GM21447 (cell line): ENCODE measurements around the gene INTS1.
"Not testable (repeated sequence)": the region's sequence is repeated elsewhere in the genome, so short reads cannot be mapped to it uniquely, and the experiment has no call there.

ENCODE experiments used
- ATAC-seq: cut with Tn5 transposase; IDR thresholded peaks from one replicate; pipeline ENCODE4 v1.9.1; 2021; ENCODE audit not compliant: unreplicated experiment

Gene INTS1

GRCh38 chr7:1531979-1532455 lies 27.8 kb upstream of the INTS1 start:
- ATAC-seq: no peak

GRCh38 chr7:1531263-1531978 lies 27.2 kb upstream of the INTS1 start:
- no peak for ATAC-seq

- no peak for ATAC-seq
Measured at GRCh38 chr7:1530946-1531262, 26.7 kb upstream of the INTS1 start.

- ATAC-seq: no peak
Measured at GRCh38 chr7:1529383-1530116, 25.4 kb upstream of the INTS1 start.

- ATAC-seq: no peak
Measured at GRCh38 chr7:1526271-1526754, 22.1 kb upstream of the INTS1 start.

GRCh38 chr7:1525409-1525808 lies 21.2 kb upstream of the INTS1 start:
- no peak for ATAC-seq

- no peak for ATAC-seq
Measured at GRCh38 chr7:1523844-1524243, 19.7 kb upstream of the INTS1 start.

- no peak for ATAC-seq
Measured at GRCh38 chr7:1523208-1523607, 19.0 kb upstream of the INTS1 start.

- no peak for ATAC-seq
Measured at GRCh38 chr7:1521456-1521855, 17.3 kb upstream of the INTS1 start.

GRCh38 chr7:1520539-1521234 lies 16.5 kb upstream of the INTS1 start:
- no peak for ATAC-seq

GRCh38 chr7:1519322-1519922 lies 15.2 kb upstream of the INTS1 start:
- not testable (repeated sequence) for ATAC-seq

GRCh38 chr7:1516586-1517251 lies 12.5 kb upstream of the INTS1 start:
- no peak for ATAC-seq

GRCh38 chr7:1515509-1515967 lies 11.3 kb upstream of the INTS1 start:
- not testable (repeated sequence) for ATAC-seq

- no peak for ATAC-seq
Measured at GRCh38 chr7:1514995-1515401, 10.8 kb upstream of the INTS1 start.

GRCh38 chr7:1514407-1514806 lies 10.2 kb upstream of the INTS1 start:
- ATAC-seq: no peak

GRCh38 chr7:1513657-1514095 lies 9.5 kb upstream of the INTS1 start:
- ATAC-seq: no peak

- ATAC-seq: peak; percentile 45
Measured at GRCh38 chr7:1512781-1513656, 8.8 kb upstream of the INTS1 start.

GRCh38 chr7:1511444-1512422 lies 7.5 kb upstream of the INTS1 start:
- ATAC-seq: no peak

- no peak for ATAC-seq
Measured at GRCh38 chr7:1510780-1511154, 6.6 kb upstream of the INTS1 start.
